HG03196 (cell line): ENCODE measurements around the gene CCN6.
"Not testable (repeated sequence)": the region's sequence is repeated elsewhere in the genome, so short reads cannot be mapped to it uniquely, and the experiment has no call there.

ENCODE experiments used
- ATAC-seq: cut with Tn5 transposase; IDR thresholded peaks from one replicate; pipeline ENCODE4 v1.9.1; 2021; ENCODE audit not compliant: unreplicated experiment

The CCN6 gene

GRCh38 chr6:112029045-112029822 is 24.7 kb upstream of the CCN6 start:
- ATAC-seq = no peak

GRCh38 chr6:112030206-112030960 is 23.5 kb upstream of the CCN6 start:
- ATAC-seq = no peak

GRCh38 chr6:112030961-112031660 is 22.8 kb upstream of the CCN6 start:
- no peak for ATAC-seq

- ATAC-seq = no peak
Measured at GRCh38 chr6:112031960-112032359, 21.9 kb upstream of the CCN6 start.

GRCh38 chr6:112032728-112033127 is 21.2 kb upstream of the CCN6 start:
- no peak for ATAC-seq

GRCh38 chr6:112033791-112034615 is 19.9 kb upstream of the CCN6 start:
- ATAC-seq = no peak

- no peak for ATAC-seq
Measured at GRCh38 chr6:112034616-112034995, 19.3 kb upstream of the CCN6 start.

GRCh38 chr6:112036088-112036637 is 17.7 kb upstream of the CCN6 start:
- ATAC-seq = no peak

- ATAC-seq = no peak
Measured at GRCh38 chr6:112037783-112038216, 16.1 kb upstream of the CCN6 start.

- no peak for ATAC-seq
Measured at GRCh38 chr6:112038268-112038667, 15.6 kb upstream of the CCN6 start.

- no peak for ATAC-seq
Measured at GRCh38 chr6:112038756-112039430, 15.0 kb upstream of the CCN6 start.

GRCh38 chr6:112039431-112039770 is 14.5 kb upstream of the CCN6 start:
- no peak for ATAC-seq

GRCh38 chr6:112040956-112041355 is 12.9 kb upstream of the CCN6 start:
- no peak for ATAC-seq

GRCh38 chr6:112041535-112041934 is 12.4 kb upstream of the CCN6 start:
- no peak for ATAC-seq

- peak; percentile 93 for ATAC-seq
Measured at GRCh38 chr6:112043032-112044007, 10.6 kb upstream of the CCN6 start.

- ATAC-seq = no peak
Measured at GRCh38 chr6:112044196-112044595, 9.7 kb upstream of the CCN6 start.

GRCh38 chr6:112044856-112045255 is 9.0 kb upstream of the CCN6 start:
- no peak for ATAC-seq

GRCh38 chr6:112047523-112047922 is 6.4 kb upstream of the CCN6 start:
- ATAC-seq = not testable (repeated sequence)
